Activated naive CD4-positive, alpha-beta T cell treated with anti-CD3 and anti-CD28 coated beads, Interleukin-2, amount 50 U/mL, for 16 hours (primary cell): ENCODE results near the gene CST4.
"Not testable (repeated sequence)": the region's sequence is repeated elsewhere in the genome, so short reads cannot be mapped to it uniquely, and the experiment has no call there.

ENCODE experiments used
- DNase-seq: peaks from one replicate; pipeline ENCODE4 v3.0.0-alpha.2; 2020

The CST4 gene

DNA sequence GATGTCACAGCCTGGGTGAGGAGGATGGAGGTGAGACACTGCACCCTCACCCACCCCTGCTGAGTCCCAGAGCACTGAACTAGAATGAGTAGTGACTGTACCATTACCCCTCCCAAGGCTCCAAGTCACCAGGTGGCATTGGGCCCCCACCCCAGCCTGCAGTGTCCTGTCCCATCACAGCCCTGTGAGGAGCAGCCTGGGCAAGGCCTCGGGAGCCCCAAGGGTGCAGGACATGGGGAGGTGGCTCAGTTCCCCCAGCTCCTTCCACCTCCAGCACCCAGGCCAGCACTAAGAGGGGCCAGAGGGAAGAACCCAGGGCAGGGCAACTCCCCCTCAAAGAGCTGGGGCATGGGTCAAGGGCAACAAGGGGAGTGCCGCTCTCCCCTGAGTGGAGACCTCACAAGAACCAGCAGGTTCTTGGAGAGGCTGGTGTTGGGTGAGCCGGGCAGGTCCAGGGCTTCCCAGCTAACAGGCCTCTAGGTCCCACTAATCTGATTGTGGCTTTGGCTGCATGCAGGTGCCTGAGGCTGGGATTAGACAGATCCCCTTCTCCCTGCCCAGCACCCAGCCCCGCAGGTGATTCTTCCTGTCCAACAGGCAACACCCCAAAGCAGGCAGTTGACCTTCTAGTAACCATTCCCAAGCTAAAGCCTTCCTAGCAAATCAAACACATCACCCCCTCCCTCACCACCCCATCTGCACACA, 2.6 kb downstream of the CST4 start:
- no peak for DNase-seq

GRCh38 chr20:23685529-23685896, 3.3 kb downstream of the CST4 start:
- DNase-seq: not testable (repeated sequence)

- no peak for DNase-seq
These were observed 4.6 kb downstream of the CST4 start for GRCh38 chr20:23684261-23684660.

- no peak for DNase-seq
These were observed 5.0 kb downstream of the CST4 start for GRCh38 chr20:23683807-23684206.

DNA sequence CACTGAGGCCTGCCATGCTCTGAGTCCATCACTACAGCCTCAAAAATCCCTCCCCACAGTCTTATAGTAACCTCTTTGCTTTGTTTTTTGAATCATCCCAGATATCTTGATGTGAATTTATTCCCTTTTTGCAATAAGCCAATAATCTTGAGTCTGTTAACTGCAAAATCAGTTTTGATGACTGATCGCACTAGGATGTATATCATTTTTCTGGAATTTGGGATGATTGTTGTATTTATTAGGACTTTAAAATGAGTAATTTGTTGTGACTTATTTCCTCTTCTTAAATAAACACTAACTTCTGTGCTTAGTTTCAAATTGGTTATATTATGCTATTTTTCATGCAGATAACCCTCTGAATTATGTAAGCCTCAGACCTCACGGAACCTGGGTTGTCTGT, 5.6 kb downstream of the CST4 start:
- no peak for DNase-seq

DNA sequence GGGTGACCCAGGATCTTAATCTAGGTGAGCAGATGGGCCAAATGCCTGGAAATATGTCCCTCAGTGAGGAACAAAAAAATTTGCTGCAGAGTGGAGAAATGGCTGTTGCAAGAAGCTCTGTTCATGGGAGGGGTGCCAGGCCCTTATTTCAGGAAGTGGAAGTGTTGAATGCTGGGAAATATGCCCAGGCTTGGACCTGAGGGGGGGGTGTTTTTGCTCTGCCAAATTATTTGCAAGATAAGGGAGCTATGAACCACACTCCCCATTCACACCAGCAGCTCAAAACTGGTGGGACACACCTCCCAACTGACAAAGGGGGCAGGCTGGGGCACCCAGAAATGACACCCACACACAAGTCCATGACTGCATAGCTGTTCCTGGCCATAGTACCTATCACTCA, 8.7 kb downstream of the CST4 start:
- no peak for DNase-seq

DNA sequence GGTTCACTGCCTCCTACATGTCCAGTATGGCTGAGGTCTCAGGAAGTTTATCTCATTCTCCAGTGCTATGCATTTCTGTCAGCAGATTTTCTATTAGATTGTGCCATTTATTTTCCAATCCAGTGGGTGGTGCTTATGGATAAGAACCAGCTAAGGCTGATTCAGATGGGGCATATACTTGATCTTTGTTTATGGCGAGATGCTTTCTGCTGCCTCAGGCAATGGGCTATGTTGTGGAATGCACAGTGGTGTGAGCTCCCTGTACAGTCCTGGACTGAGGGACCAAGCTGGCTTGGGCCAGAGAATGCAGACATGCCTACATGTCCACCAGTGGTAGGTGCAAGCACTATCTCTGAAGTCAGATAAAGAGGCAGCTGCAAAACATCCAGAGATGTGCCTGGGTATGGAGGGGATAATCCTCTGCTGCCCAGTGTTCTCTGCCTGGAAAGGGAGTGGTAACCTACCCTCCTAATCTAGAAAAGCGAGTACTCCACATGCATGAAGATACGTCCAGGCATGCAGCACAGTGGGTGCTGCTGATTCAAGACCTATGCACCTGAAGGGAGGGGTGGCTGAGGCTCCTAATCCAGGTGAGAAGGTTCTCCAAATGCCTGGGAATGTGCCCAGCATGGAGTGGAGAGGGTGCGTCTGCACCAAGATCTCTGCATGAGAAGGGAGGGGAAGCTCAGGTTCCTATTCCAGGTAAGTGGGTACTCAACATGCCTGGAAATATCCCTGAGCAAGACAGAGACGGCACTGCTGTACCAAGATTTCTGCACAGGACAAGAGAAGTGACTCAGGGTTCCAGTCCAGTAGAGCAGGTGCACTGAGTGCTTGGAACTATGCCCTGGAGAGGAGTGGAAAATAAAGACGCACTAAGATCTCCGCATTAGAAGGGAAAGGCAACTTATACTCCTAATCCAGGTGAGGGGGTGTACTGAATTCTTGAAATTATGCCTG, 9.4 kb downstream of the CST4 start:
- DNase-seq: no peak

GRCh38 chr20:23673209-23673608, 15.6 kb downstream of the CST4 start:
- DNase-seq: no peak

DNA sequence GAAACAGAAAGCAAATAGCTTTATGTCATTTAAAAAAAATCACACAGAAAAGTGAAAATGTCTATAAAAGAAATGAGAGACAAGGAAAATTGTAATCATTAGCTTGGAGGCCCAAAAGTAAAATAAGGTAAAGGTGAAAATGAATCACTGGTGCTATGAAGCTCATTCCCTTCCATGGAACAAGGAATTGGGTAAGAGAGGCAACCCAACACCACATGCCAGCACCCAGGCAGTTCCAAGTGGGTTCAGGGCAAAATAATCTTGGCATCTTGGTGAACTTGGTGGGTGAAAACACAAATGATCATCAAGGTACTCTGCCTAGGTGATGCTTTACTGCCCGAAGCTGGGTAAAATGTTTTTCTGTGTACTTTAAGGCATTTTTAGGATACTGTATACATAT, 16.7 kb downstream of the CST4 start:
- DNase-seq: no peak

- DNase-seq: no peak
These were observed 17.4 kb downstream of the CST4 start for GRCh38 chr20:23671479-23671878.

- DNase-seq: no peak
These were observed 18.5 kb downstream of the CST4 start for GRCh38 chr20:23670361-23670760.

DNA sequence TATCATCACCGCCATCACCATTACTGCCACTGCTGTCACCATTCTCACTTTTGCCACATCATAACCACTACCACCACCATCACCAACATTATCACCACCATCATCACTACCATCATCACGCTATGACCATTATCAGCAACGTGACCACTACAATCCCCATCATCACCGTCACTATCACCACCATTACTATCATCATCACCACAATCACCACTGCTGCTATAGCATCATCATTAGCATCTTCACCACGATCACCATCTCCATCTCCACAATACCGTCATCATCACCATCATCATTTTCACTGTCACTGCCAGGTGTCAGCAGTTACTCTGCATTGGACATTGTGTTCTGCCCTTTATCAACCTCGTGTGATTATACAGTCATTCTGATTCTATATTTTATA, 19.0 kb downstream of the CST4 start:
- no peak for DNase-seq

DNA sequence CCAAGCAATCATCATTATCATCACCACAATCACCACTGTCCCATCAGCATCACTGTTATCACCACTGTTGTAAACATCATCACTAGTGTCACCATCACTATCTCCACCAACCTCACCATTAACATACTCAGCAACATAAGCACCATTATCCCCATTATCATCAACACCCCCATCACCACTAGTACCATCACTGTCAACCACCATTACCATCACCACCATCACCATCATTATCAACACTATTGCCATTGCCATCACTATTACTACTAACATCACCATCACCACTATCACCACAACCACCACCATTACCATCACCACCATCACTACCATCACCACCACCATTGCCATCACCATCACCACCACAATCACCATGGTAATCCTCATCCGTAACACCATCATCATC, 19.5 kb downstream of the CST4 start:
- DNase-seq: no peak

DNA sequence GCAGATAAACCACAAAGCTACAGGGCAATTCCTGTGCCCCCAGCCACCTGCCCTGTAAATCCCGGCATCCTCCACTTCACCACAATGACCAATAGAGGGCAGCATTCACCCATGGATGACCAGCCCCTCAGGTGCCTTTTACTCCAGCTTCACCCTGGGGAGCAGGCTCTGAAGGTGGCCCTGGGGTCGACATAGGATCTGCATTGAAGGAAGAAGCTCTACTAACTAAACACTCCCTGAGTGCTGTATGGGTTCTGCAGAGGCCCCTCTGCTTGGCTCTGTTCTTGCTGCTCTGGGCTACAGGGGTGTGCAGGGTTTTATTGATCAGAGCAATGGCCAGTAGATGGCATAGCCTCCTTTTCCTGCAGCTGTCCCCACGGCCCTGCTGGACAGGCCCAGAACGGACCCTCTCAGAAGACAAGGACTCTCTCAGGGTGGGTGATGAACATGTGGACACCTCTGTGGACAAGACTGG, 20.3 kb downstream of the CST4 start:
- no peak for DNase-seq

- no peak for DNase-seq
These were observed 21.2 kb downstream of the CST4 start for GRCh38 chr20:23667666-23668065.

DNA sequence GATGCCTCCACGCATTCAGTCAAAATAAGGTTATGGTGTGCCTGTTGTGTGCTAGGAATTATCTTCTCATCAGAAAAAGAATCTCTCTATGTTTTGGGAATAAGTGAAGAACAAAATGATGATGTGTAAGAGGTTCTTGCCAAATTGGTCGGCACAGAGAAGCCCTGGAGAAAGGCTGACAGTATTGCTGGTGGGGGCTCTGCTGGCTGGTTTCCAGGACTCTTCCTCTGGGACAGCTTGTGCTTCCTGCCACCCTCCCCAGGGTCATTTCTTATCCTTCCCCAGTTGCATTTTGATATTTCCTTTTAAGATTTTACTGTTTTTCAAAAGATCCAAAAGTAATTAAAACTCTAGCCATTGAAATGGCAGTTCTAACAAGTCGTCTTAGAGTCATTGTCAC, 22.1 kb downstream of the CST4 start:
- no peak for DNase-seq

- no peak for DNase-seq
These were observed 22.6 kb downstream of the CST4 start for GRCh38 chr20:23666189-23666588.

- DNase-seq: no peak
These were observed 23.9 kb downstream of the CST4 start for GRCh38 chr20:23664954-23665353.

GRCh38 chr20:23664046-23664445, 24.8 kb downstream of the CST4 start:
- not testable (repeated sequence) for DNase-seq

DNA sequence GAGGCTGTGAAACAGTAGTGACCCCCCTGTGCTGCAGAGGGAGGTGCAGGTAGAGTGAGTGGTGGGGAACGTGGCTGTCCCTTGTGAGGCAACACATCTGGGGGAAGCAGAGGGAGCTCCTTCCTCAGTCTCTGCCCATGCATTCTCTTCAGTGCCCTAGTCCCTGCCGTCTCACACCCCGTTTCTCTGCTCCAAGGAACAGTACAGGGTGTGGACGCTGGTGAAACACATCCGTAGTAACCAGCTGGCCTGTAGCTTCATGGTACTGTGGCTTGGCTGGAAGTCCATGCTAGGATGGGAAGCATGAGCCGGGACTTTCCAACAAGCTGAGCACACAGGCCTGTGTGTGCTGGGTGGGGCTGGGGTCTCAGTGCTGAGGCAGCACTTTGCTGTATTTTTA, 25.7 kb downstream of the CST4 start:
- DNase-seq: no peak

GRCh38 chr20:23662276-23662870, 26.5 kb downstream of the CST4 start:
- no peak for DNase-seq

- no peak for DNase-seq
These were observed 27.8 kb downstream of the CST4 start for GRCh38 chr20:23661002-23661429.

- DNase-seq: no peak
These were observed 28.6 kb downstream of the CST4 start for GRCh38 chr20:23659989-23660837.
